GM19099 (cell line): ENCODE data around the gene CPED1.

Experiments
- POLR2A ChIP-seq: IDR thresholded peaks from 3 replicates; pipeline ENCODE4 v1.6.1; 2011; ENCODE audit warnings: low read depth; ENCODE audit not compliant: insufficient read length; ENCODE audit errors: extremely low read depth

Gene CPED1

GRCh38 chr7:121062671-121063279 is 74.3 kb downstream of the CPED1 start:
- TF ChIP-seq POLR2A = no peak

- TF ChIP-seq POLR2A = no peak
These were observed 81.0 kb downstream of the CPED1 start for GRCh38 chr7:121069346-121070100.

GRCh38 chr7:121071132-121071531 is 82.6 kb downstream of the CPED1 start:
- TF ChIP-seq POLR2A = no peak

- TF ChIP-seq POLR2A = no peak
These were observed 83.2 kb downstream of the CPED1 start for GRCh38 chr7:121071662-121072061.

GRCh38 chr7:121072826-121073225 is 84.3 kb downstream of the CPED1 start:
- TF ChIP-seq POLR2A = no peak

GRCh38 chr7:121073463-121074099 is 85.1 kb downstream of the CPED1 start:
- TF ChIP-seq POLR2A = no peak

- no peak for TF ChIP-seq POLR2A
These were observed 87.4 kb downstream of the CPED1 start for GRCh38 chr7:121075952-121076349.

- no peak for TF ChIP-seq POLR2A
These were observed 88.0 kb downstream of the CPED1 start for GRCh38 chr7:121076350-121077164.

GRCh38 chr7:121077165-121077630 is 88.7 kb downstream of the CPED1 start:
- TF ChIP-seq POLR2A = no peak

GRCh38 chr7:121078701-121079227 is 90.3 kb downstream of the CPED1 start:
- TF ChIP-seq POLR2A = no peak

GRCh38 chr7:121079425-121080169 is 91.1 kb downstream of the CPED1 start:
- TF ChIP-seq POLR2A = no peak

- no peak for TF ChIP-seq POLR2A
These were observed 91.9 kb downstream of the CPED1 start for GRCh38 chr7:121080257-121080912.

- no peak for TF ChIP-seq POLR2A
These were observed 92.4 kb downstream of the CPED1 start for GRCh38 chr7:121080913-121081326.
